GM20000 (cell line): ENCODE measurements around the gene LGALS3BP.

ENCODE experiments used
- DNase-seq: peaks from one replicate; pipeline ENCODE4 v3.0.0; 2012; ENCODE audit warnings: low spot score
- TF ChIP-seq, protein P1 (sequence below): IDR thresholded peaks from 2 replicates; pipeline ENCODE4 v1.5.1; 2012; ENCODE audit warnings: mild to moderate bottlenecking, control low read depth; ENCODE audit errors: extremely low read depth, missing control alignments

The LGALS3BP gene

DNA sequence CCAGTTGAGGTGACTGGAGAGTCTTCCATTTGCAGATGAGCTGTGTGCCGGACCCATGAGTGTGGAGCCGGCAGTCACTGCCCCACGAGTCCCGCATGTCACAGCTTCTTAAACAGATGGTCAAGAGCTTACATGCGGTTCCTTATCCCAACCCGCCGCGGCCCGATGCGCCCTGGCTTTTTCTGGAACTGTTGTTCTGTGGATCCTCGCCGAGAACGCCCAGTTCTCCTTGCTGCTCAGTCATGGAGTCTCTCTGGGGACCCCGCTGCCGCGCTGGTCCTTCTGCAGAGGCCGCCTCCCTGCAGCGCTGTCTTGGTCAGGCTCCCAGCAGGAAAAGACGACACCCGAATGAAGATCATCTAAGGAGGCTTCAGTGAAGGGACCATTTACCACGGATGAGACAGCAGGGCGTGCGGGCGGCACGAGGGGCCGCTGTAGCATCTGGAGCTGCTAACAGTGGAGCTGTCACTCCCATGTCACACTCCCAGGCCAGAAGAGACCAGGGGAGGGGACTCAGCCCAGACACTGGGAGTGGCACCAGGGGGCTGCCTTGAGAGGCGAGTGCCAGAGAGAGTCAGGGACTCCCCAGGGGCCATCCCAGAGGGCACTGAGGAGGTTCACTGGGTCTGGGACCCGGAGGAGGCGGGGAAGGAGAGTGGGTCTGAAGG, 10.8 kb upstream of the LGALS3BP start:
- no peak for DNase-seq
- TF ChIP-seq, protein P1, sequence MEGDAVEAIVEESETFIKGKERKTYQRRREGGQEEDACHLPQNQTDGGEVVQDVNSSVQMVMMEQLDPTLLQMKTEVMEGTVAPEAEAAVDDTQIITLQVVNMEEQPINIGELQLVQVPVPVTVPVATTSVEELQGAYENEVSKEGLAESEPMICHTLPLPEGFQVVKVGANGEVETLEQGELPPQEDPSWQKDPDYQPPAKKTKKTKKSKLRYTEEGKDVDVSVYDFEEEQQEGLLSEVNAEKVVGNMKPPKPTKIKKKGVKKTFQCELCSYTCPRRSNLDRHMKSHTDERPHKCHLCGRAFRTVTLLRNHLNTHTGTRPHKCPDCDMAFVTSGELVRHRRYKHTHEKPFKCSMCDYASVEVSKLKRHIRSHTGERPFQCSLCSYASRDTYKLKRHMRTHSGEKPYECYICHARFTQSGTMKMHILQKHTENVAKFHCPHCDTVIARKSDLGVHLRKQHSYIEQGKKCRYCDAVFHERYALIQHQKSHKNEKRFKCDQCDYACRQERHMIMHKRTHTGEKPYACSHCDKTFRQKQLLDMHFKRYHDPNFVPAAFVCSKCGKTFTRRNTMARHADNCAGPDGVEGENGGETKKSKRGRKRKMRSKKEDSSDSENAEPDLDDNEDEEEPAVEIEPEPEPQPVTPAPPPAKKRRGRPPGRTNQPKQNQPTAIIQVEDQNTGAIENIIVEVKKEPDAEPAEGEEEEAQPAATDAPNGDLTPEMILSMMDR: no peak

DNA sequence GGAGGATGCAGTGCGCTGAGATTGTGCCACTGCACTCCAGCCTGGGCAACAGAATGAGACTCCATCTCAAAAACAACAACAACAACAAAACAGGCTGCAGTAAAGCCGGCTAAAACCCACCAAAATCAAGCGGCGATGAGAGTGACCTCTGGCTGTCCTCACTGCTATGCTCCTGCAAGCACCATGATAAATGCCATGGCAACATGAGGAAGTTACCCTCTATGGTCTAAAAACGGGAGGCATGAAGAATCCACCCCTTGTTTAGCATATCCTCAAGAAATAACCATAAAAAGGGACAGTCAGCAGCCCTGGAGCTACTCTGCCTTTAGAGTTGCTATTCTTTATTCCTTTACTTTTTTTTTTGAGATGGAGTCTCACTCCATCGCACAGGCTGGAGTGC, 8.4 kb upstream of the LGALS3BP start:
- no peak for DNase-seq
- TF ChIP-seq, protein P1: no peak

DNA sequence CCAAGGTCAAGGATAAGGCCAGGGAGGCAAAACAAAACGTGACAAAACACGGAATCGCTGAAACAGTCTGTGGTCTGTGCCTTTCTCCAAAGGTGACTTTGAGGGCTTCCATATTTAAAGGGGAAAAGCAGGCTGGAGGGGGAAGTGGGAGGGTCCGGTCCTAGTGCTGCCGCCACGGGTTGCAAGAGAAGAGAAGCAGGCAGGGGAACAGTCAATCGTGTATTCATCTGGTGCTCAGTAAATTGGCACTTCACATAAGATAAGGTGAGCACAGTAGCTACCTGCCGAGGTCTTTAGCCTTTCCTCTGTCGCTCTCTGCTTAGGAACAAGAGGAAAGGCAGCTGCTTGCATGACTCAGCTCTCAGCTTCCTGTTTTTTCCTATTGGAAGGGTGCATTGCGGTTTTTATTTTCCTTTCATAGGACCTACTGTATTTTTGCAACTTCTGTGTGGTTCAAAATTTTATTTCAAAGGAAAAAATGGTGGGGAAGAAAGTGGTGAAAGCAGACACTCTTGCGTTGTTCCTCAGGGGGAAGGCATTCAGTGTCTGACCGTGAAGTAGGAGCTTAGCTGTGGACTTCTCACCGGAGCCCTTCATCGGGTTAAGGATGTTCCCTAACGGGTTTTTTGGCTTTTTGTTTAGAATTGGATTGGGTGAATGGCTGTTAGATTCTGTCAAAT, 7.1 kb upstream of the LGALS3BP start:
- TF ChIP-seq, protein P1: no peak
- DNase-seq: no peak

DNA sequence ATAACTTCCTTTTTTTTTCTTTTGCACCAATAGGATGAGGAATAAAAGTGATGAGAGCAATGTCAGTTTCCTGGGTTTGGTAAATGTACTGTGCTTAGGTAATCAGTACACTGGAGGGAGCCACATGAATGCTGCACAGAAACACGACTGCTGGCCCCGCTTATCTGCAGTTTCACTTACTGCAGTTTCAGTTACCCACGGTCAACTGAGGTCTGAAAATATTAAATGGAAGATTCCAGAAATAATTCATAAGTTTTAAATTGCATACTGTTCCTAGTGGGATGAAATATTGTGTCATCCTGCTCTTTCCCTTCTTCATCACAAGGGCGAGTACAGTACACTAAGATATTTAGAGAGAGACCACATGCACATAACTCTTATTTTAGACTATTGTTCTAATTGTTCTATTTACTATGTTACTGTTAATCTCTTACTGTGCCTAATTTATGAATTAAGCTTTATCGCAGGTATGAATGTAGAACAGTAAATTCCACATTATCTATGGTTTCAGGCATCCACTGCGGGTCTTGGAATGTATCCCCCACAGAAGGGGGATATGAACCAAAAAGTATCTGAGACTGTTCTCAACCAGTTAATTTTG, 6.4 kb upstream of the LGALS3BP start:
- peak; percentile 70 for DNase-seq
- TF ChIP-seq, protein P1: no peak

DNA sequence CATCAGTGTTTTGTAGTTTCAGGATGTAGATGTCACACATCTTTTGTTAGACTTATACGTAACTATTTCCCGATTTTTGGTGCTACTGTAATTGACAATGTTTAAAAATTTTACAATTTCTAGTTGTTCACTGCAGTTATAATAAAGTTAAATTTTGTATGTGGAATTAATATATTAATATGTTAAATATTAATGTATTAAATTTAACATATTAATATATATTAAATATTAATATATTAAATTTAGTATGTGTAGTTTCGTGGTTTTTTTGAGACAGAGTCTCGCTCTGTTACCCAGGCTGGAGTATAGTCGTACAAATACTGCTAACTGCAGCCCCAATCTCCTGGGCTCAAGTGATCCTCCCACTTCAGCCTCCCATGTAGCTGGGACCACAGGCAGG, 5.7 kb upstream of the LGALS3BP start:
- no peak for DNase-seq
- TF ChIP-seq, protein P1: no peak

DNA sequence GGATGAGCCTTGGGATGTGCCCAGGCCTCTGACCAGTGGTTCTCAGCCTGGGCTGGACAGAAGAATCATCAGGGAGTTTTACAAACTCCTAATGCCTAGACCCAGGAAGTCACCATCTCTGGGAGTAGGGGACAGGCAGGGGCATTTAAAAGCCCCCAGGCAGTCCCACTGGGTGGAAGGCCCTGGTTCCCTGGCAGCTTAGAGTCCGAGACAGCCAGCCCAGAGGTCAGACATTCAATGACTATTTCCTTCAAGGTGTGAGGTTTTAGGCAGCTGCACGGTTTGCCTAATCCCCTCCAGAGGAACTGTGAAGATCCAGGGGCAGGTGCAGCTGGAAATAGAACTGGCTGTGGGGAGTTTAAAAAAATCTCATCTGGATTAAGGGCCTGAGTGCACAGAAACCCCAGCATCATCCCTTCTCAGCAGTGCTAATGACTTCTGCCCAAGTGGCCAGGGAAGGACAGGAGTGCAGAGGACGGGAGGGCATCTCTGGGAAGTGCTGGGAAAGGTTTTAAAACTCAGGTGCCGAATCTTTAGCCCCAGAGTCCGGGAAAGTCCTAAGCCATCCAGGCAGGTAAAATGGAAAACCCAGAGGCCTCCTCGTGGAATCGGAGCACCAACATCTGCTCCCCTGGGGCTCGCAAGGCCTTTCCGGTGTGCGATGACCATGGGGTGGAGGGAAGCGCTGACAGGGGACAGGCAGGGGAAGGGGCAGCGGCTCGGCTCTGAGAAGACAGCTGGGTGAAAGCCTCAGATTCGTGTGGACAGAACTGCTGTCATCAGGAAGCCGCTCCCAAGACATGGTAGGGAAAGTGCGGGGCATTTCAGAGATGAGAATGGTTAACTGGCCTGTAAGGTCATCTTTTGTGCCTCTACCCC, 1.5 kb upstream of the LGALS3BP start:
- DNase-seq: no peak
- TF ChIP-seq, protein P1: no peak
